DMS53 treated with DMSO at 0.1 percent for 48 hours (cell line): ENCODE measurements around the gene SLC7A4.
A peak's percentile ranks its signal among the peaks of the same experiment; 100 is the strongest.

ENCODE experiments used
- DNase-seq: peaks from one replicate; lab custom pipeline; 2025; ENCODE audit not compliant: unreplicated experiment; lab: John Stamatoyannopoulos, UW

The SLC7A4 gene

DNA sequence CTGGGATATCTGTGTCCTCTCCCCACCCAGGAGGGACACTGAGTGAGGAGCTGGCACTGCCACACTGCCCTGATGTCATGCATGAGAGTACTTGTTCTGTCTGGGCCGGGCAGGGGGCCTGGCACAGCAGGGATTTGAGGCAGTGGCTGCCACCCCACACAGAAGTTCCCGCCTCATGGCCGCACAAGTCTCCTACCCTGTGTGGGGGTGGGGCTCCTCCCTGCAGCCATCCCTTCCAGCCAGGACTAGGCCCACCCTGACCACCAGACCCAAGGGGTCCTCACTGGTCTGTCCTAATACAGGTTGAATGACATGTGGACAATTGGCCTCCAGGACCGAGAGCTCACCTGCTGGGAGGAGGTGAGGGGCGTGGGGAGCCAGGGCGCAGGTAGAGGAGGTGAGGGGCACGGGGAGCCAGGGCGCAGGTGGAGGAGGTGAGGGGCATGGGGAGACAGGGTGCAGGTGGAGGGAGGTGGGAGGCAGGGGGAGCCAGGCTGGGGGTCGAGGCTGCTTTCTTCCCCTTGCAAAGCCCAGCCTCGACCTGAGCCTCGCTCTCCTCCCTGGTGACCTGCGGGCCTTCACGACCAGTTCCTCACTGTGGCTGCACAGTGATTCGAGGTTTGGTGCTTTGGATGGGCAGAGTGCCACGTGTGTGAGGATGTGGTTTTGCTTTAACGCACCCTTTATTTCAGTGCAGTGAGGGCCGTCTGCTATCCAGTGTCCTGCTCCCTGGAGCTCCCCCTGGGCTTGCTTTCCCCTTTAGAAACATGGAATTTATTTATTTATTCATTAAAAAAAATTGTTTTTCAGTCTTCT is 42.8 kb downstream of the SLC7A4 start:
- no peak for DNase-seq

DNA sequence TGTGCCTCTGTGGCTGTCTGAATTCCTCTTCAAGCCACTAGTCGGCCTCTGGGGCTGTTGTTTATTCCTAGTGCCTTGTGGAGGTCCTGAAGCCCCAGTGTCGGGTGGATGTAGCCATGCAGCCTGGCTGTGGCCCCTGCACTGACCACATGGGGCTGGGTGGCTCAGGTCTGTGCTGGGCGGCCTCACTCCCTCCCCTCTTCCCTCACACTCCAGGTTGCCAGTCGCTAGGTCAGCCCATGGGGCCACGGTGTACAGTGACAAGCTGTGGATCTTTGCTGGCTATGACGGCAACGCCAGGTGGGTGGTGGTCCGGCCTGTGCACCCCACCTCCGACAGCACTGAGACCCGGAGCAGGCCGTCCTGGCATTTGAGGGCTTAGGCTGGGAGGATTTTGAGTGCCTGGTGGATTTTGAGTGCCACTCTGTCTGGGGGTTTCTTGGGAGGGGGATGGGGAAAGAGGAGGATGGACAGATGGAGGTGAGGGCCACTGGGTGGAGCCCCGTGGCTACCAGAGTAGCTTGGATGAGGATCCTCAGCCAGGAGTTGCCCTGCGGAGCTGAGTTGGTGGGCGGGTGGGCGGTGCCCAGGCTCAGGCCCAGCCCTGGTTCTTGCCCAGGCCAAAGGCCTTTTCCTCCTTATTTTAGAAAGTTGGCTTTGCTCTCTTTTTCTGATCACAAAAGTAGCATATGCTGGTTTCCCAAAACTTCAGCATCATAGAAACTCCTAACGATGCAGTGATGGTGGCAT is 43.6 kb downstream of the SLC7A4 start:
- DNase-seq: no peak

GRCh38 chr22:20987375-20987774 is 45.0 kb downstream of the SLC7A4 start:
- no peak for DNase-seq

- DNase-seq: no peak
These were observed 46.0 kb downstream of the SLC7A4 start for GRCh38 chr22:20986365-20986764.

- no peak for DNase-seq
These were observed 46.6 kb downstream of the SLC7A4 start for GRCh38 chr22:20985720-20986119.

DNA sequence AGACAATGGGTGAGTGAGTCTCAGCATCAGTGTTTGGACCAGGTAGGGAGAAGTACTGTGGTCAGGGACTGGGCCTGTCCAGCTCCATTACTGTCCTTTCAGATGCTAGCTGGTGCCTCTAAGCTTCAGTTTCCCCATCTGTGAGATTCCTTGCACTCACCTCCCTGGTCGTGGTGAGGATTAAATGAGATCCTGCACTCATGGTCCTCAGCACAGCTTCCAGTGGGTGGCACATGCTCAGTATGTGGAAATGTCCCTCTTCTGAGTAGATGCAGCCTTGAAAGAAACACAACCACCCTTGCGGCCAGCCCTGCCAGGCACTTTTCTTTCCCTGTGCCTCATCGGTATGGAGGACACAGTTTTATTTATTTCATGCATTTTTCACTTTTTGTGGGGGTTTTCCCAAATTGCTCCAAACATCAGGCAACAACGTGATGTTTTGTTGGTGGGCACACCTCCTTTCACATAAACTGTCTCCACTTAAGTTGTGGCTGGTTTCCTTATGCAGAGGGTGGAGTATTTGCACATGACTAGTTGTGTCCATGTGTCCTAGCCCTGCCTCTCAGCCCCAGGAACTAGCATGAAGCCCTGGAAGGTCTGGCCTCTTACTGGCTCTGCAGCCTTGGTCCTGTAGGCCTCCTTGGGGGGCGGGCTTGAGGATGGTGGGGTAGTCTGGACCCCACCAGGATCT is 49.1 kb downstream of the SLC7A4 start:
- no peak for DNase-seq

DNA sequence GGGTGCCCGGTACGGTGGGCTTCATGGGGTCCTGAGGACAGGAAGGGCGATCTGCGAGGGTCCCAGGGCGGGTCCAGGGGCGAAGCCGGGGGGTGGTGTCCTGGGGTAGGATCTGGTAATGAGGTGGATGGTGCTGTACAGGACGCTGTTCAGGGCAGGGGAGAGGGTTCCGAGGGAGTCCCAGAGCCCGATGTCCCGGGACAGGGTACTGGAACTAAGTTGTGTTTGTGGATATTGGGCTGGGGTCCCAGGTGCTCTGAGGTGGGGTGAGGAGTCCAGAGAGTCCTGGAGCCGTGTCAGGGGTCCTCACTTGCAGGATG is 49.8 kb downstream of the SLC7A4 start:
- DNase-seq: no peak

DNA sequence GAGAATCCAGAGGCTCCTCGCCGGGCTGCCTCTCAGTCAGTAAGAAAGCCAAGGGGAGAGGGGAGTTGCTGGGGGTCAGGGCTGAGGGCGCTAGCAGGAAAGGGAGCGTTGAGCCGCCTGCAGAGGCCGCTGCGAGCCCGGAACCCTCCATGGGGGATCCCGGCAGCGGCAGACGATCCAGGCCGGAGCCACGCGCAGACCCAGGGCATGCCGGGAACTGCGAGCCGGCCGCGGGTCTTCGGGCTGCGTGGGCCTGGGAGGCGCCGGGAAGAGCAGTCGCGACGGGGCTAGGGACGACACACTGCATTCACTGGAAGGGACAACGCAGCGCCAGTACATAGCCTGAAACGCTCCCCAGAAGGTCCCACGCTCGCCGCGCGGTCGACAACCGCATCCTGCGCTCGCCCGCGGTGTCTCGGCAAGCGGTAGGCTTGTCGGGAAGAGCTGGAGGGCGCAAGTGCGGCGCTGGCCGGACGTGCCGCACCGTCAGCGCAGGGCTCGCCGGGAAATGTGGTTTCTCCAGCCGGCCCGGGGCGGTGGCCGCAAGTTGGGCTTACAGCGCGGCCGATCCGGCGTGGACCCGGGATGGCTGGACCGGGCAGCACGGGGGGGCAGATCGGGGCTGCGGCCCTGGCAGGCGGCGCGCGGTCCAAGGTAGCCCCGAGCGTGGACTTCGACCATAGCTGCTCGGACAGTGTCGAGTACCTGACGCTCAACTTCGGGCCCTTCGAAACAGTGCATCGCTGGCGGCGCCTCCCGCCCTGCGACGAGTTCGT is 50.4 kb downstream of the SLC7A4 start, which contains the start of gene LZTR1:
Gene LZTR1, plus strand, starts transcription at position 511 of the 776 bp plus-strand sequence. Its CDS starts 75 bp downstream, at position 586.
- DNase-seq: peak; percentile 14

GRCh38 chr22:20980938-20981722 is 51.2 kb downstream of the SLC7A4 start:
- DNase-seq: no peak

- no peak for DNase-seq
These were observed 51.8 kb downstream of the SLC7A4 start for GRCh38 chr22:20980523-20980922.

DNA sequence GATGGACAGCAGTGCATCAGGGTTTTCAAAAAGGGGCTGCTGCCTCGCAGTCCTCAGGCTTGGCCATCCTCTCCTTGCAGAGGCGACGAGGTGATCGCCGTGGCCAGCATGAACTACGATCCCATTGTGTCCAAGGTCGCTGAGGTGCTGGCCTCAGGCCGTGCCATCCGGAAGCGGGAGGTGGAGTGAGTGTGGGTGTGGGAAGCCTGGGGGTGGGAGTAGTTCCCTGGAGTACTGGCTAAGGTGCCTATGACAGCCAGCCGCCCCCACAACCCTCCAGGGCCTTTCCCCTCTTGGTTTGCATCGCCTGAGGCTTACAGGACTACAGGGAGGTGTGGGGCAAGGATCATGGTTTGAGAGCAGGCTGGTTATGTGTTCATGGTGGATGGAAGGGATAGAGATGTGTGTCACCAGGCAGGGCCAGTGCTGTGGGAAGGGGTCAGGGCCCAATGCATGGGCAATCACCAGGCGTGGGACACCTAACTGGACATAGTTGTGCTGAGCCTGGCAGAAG is 52.4 kb downstream of the SLC7A4 start:
- DNase-seq: no peak

- no peak for DNase-seq
These were observed 53.0 kb downstream of the SLC7A4 start for GRCh38 chr22:20979243-20979809.
